G401.6 (cell line): ENCODE measurements around the gene DPF3.
"Not testable (repeated sequence)": the region's sequence is repeated elsewhere in the genome, so short reads cannot be mapped to it uniquely, and the experiment has no call there.

Source experiments
- FAIRE-seq: peaks from 2 replicates; lab custom pipeline; 2012; peaks lifted over from hg19 to GRCh38; lab: Jason Lieb, UNC

Gene DPF3

DNA sequence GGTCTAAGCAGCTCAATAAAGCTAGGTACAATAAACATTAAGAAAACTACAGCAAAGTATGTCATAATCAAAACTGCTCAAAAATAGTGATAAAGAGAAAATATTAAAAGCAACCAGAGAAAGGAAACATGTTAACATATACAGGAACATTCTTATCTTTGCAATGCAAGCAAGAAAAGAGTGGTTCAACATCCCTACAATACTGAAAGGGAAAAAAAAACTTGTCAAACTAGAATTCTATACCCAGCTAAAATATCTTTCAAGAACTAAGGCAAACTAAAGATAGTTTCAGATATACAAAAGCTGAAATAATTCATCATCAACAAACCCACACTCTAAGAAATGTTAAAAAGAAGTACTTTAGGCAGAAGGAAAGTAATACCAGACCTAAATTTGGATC, 134.2 kb downstream of the DPF3 start:
- FAIRE-seq, result no peak

DNA sequence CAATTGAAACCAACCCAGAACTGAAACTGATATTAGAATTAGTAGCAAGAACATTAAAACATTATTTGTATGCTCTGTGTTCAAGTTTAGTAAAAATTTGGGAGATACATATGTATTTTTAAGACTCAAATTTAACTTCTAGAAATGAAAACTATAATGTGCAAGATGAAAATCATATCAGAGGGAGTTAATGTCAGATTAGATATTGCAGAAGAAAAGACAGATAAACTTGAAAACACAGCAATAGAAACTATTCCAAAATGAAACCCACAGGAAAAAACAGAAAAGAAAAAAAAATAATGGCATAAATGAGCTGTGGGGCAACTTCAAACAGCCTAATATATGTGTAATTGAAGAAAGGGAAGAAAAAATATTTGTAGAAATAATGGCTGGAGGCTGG, 134.9 kb downstream of the DPF3 start:
- no peak for FAIRE-seq

DNA sequence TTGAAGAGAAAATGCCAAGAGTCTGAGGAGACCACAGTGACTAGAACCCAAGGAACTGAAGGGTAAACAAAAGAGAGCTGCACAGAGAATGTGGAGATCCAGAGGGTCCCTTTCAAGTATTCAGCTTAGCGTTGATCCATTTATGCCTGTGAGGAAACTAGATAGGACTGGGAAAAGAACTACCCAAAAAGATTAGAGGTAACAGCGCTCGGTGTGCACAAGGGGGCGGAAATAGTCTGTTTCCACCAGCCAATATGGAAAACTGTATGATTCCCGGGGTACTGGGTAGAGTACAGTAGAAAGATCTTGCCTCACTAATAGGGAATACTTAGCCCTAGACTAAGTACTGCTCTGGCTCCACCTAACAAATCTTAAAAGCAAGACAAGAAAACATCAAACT, 135.5 kb downstream of the DPF3 start:
- no peak for FAIRE-seq

DNA sequence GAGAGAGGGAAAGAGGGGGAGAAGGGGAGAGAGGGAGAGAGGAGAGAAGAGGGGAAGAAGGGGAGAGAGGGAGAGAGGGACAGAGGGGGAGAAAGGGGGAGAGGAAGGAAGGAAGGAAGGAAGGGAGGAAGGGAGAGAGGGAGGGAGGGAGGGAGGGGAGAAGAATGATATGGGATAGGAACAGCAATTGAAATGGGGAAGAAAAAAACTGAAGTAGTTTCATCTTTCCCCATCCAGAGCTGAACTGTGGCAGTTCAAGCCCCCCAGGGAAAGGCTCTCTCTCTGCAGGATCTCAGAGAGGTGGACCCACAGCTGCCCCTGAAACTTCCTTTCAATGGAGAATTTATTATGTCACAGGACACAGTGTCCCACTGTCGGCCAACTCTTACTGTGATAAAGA, 136.9 kb downstream of the DPF3 start:
- FAIRE-seq, result no peak

DNA sequence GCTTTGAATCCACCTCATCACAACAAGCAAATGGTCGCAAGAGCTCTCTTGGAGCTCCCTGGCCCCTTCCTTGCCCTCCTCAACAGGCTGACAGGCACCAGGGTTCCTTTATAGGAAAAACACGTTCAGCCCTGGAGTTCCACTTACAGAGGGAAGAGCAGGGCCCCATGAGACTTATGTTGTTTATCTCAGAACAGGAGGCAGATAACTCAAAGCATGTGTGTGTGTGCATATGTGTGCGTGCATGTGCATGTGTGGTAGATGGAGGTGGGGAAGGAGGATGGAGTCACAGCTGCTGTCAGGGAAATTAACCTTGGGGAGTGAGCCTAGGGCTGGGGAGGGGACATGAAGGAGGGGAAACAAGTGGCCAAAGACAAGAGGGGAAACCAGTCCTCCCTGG, 138.1 kb downstream of the DPF3 start:
- FAIRE-seq, result no peak

DNA sequence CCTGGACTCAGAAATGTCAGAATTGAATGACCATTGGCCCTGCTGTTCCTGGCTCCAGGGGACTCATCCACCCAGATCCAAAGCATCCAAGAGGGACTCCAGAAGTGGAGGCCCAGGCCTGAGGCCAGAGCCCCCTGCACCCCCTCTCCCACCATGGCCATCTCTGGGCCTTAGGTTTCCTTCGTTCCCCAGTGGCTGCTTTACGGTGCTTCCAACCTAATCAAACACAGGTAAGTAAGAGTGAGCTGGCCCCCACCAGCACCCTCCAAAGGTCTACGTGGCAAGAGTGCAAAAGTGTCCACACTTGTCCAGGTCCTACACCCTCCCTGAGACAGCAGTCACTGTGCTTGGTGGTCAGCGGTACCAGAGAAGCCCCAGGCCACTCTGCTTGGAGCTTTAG, 139.0 kb downstream of the DPF3 start:
- no peak for FAIRE-seq

DNA sequence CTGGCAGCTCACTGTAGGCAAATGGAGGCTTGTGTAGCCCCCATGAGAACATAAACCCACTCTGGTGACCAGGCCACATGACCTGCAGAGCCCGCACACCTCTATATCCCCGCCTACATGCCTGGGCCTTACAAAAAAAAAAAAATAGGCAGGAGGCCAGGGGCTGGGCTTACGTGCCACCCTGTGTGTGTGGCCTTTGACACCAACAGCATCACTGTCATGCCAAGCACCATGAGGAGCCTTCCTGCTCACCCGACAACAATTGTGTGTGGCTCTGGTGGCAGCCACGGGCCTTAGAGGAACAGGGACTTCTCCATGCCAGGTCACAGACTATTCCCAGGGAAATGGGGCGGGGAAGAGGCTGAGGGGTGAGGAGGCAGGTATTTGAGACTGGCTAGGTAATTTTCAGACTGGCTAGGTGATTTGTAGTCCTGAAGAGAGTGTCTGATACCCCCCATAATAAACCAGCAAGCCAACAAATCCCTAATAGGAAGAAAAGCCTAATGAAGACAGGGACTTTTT, 140.0 kb downstream of the DPF3 start:
- no peak for FAIRE-seq

DNA sequence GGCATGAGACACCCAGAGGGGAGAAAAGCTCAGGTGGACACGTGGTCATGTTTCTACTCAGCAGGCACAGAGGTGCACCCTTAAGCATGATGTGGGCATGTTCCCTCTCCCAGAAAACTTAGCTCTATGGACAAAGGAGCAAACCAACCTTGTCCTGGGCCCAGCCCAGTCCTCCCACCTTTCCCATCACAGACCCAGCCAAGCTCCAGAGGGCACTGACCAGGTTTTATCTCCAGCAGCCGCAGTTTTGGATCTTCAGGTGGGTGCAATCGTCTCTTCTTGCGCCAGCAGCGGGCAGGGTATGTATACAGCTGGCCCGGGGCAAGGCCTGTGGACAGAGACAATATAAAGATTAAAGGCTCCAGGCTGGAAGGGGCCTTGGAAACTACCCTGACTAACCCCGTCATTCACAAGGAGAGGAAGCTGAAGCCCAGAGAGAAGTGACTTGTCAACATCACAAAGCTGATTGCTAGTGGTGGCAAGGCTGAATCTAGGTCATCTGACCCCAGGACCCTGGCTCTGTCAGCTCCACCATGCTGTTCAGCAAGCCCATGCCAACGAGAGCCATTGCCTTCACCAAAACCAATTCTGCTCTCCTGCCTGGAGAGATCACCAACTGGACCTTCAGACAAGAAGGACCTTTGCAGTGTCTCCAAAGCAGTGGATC, 140.7 kb downstream of the DPF3 start:
- no peak for FAIRE-seq

DNA sequence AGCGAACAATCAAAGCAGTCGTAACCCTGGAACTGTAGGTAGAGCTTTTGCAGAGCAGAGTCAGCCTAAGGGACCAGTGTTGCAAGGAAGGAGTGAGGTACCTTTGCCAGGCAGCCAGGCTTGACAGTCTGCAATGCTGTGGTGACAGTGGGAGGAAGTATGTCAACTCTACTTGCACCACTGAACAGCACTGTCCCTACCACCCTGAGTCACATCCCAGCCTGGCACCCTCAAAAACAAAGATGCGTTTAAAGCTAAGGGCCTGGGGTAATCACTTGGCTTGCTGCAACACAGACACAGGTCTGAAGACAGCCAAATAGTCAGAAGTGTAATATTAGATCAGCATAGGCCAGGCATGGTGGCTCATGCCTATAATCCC, 141.9 kb downstream of the DPF3 start:
- FAIRE-seq, result no peak

DNA sequence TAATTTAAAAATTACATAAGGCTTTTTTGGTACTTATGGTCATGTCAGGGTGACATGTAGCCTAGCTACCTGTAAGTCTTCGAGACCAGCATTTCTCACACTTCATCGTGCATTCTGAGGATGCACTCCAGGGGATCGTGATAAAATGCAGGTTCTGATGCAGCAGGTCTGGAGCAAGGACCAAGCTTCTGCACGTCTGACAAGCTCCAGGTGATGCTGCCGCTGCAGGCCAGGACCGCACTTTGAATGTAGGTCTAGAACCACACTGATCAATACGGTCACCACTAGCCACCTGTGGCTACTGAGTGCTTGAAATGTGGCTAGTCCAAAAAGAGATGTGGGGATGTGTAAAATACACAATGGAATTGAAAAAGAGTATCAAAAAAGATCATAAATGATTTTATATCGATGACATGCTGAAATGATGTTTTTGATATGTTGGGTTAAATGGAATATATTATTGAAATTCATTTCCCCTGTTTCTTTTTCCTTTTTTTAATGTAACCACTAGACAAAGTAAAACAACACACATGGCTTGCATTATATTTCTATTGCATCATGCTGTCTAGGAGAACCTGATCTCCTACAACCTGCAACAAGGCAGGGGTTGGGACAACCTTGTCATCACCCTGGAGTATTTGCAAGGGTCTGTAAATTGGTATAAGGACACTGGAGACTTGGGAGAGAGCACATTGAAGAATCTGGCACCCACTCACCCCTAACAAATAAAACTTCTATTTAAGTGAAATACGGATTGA, 142.4 kb downstream of the DPF3 start:
- no peak for FAIRE-seq

DNA sequence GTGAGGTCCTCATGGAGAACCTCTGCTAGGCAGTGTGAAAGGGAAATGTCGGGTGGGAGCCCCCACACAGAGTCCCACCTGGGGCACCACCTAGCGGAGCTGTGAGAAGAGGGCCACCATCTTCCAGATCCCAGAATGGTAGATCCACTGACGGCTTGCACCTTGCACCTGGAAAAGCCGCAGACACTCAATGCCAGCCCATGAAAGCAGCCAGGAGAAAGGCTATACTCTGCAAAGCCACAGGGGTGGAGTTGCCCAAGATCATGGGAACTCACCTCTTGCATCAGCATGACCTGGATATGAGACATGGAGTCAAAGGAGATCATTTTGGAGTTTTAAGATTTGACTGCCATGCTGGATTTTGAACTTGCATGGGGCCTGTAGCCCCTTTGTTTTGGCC, 145.0 kb downstream of the DPF3 start:
- not testable (repeated sequence) for FAIRE-seq

DNA sequence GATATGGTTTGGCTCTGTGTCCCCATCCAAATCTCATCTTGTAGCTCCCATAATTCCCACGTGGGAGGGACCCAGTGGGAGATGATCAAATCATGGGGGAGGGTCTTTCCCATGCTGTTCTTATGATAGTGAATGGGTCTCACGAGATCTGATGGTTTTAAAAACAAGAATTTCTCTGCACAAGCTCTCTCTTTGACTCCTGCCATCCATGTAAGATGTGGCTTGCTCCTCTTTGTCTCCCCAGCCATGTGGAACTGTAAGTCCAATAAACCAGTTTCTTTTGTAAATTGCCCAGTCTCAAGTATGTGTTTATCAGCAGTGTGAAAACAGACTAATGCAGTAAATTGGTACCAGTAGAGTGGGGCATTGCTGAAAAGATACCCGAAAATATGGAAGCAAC, 146.2 kb downstream of the DPF3 start:
- FAIRE-seq, result no peak

DNA sequence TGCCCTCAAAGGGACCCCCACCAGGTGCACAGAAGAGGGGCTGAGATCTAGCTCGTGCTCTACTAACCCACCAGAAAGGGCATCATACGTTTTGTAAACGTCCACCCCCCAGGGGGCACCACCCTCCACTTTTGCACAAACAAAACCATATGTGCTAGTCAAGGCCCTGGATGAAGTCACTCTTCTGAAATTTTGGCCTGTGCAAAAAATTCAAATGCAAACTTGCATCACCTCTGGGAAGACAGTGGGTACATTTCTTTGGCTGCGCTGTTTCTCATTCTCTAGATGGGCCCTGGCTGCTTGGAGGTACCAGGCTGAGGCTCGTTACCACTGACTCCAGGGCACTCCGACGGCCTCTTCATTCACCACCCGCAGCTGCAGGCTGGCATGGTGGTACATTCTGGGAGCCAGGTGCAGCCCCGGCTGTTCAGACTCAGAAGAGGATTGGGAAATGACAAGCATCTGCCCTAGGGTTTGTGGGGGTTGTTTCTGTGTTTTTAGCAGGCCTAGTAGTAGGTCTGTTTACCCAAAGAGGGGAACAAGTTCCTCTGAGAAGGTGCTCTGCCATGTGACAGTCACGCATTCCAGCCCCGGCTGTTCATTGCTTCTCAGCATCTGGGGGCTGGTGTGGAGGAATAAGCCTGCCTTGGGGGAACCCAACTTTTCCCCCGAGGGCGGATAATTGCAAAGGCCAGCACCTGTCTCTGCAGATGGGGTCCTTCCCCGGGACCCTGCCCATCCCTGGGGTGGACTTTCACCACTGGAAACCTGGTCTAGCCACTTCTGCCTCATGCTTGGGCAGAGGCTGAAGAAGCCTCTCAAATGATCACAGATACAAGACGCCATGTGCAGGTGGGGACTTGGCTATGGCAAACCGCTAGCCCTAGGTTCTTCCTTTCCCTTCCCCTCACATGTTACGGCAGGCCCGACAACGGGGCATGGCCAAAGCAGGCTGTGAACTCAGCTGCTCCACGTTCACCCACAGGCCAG, 147.6 kb downstream of the DPF3 start:
- FAIRE-seq, result no peak

DNA sequence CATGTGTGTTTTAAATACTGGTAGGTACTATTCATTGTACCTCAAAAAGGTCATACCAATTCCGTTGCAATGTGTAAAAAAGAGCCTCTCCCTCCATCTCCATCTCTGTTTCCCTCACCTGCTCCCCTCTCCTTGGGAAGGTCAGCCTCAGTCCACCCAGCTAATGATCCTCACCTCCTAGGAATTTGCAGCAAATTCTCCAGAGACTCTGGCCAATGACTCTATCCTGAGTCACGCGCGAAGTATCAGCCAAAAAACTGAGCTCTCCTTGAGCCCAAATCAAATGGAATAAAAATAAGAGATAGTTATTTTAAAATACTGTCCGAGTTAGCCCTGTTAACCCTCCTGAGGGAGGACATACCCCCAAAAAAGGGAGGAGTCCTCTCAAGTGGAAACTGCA, 148.4 kb downstream of the DPF3 start:
- no peak for FAIRE-seq

DNA sequence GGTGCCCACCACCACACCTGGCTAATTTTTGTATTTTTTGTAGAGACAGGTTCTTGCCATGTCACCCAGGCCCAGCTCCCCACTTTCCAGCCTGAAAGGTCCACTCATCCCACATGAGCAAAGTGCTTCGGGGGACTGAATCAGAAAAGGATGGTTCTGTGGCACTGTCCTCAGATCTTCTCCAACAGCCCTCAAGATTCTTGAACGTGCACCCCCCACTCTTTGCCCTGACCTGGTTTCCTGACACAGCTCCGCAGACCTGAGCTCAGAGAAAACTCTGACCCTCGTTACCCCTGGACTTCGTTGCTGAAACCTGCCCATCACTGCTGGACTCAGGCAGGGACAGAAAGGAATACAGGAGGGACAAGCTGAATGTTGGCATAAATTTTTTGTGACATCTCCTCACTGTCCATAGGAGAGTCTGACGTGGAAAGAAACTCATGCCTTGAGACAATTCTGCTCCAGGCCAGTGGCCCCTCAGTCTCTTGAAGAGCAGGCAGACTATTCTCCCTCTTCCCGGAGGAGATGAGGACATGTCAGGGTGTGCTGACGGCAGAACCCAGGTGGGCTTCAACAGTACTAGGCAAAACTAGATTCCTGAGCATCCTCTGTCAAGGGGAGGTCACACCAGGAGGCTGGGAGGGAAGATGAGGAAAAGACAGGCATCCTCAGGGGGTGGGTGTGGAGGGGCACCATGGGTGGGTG, 149.3 kb downstream of the DPF3 start:
- FAIRE-seq, result no peak

DNA sequence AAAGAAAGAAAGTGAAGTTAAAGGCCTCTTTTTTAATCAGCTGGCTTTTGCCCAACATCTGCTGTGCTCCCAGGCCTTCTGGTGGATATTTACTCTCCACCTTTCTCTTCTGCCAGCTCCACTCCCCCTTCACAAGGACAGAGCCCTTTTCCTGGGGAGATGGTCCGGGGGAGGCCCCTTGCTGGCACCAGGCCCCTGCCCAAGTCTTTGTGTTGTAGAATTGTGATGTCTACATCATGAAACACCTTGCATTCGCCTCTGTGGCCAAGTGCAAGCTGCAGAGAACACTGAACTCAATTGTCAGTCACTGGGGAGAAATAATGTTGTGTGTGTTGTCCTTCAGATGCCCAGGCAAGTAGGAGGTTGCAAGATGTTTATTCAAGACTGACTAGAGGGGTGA, 150.3 kb downstream of the DPF3 start:
- FAIRE-seq, result no peak

DNA sequence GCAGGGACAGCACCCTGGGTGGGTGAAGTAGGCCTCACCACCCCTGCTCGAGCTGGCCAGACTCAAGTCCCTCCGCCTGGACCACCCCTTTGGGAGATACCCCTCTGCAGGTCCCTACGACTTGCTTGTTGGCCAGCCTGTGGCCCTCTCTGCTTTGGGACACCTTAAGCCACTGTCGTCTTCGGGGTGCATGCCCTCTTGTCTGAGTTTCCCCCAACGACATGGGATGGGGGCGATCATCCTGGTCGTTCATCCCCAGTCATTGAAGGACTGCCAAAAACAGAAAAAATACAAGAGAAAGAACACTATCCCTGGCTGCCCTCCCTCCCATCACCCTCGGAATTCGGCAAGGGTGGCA, 151.1 kb downstream of the DPF3 start:
- no peak for FAIRE-seq

DNA sequence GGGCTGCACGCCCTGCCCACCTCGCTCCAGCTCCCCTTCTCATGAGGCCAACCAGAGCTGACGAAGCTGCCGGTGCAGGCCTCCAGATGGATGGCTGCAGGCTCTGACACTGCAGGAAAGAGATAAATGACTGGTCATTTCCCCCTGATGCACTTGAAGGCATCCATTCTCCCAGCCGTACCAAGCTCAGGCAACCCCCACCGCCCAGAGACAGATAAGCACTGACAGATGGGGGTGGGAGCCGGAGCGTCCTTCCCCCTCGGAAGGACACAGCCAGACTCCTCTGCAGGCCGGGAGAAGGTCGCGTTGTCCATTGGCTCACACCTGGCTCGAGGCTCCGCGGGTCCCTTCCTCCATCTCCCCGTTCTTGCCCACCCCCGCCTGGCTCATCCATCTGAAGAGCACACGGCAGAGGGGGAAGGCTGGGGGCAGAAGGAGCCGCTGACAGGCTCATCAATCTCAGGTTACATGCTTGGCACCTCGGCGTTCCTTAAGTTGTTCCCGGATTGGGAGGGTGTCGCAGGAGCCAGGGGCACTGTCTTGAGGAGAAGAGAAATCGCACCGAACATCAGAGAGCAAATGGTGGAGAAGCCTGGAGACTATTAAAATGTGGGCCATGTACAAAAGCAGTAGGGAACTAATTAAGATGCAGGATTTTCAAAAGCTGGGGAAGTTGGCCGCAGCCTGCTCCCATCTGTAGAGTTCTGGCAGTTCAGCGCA, 151.6 kb downstream of the DPF3 start:
- no peak for FAIRE-seq

DNA sequence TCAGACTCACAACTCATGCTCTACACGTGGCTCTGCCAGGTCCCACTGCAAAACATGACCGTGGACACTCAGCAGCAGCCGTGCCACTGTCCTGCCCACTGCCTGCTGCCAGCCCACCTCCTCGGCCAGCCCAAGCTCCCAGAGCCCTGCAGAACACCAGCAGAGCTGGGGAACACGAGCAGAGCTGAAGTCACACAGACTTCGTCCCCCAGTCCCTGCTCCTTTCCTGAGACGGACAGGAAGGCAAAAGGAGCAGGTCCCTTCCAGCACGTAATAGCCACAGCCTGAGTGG, 152.1 kb downstream of the DPF3 start:
- FAIRE-seq, result no peak

DNA sequence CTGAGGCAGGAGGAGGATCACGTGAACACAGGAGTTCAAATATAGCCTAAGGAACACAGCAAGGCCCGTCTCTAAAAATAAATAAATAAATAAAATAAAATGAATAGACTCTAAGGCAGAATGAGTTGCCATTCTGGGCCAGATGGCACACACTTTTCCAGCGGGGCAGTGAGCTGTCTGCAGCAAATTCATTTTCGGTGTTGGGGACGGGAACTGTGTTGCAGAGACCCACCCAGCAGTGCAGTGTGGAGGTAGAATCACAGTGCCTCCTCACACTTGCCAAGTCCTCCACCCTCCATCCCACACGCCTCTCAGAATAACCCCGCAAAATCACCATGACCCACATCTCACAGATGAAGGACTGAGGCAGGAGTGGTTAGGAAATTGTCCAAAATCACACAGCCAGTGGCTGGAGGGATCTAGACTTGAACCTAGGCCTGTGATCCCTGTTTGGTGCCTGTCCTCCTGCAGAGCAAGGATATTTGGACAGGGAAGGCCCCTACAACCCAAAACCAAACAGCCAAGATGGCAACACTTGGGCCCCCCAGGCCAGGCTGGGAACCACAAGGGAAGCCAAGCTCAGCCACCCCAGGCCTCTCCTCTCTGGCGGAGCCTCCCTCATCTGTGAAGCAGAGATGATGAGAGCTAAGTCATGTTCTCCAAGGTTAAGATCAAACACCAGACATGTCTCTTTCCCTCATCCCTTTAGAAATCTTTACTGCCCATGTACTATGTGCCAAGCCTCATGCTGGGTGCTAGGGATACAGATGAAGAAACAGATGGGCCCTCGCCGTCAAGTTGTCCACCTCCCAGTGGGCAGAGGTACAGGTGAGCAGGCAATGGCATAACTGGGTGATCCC, 152.7 kb downstream of the DPF3 start:
- no peak for FAIRE-seq

DNA sequence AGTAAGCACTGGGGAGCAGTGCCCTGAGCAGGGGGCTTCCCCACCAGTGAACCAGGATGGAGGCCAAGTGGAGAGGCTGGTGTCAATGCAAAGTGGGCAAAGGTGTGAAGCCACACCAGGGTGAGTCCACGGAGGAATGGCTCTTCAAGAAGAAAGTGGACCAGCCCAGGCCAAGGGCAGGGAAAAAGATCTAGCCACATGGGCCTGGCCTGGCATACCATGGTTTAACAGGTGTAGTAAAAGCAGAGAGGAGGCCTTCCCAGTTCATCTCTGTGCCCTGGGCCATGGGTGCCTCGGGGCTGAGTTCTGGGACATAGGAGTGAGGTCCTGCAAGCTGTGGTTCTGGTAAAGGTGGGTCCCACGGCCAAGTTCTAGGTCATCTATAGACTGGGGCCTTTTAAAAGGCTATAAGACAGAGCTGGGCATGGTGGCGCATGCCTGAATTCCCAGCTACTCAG, 153.4 kb downstream of the DPF3 start:
- FAIRE-seq, result no peak
